Measurements from ENCODE around the gene RAP1GAP. TPM values are rescaled to one million over a fixed set of nuclear protein-coding genes. Genes with fewer than 3 reads are reported as not detected.

The RAP1GAP gene
- total and polyA plus RNA-seq, 4 donors, result 5.6 to 64.7 (median 28.0) TPM

DNA sequence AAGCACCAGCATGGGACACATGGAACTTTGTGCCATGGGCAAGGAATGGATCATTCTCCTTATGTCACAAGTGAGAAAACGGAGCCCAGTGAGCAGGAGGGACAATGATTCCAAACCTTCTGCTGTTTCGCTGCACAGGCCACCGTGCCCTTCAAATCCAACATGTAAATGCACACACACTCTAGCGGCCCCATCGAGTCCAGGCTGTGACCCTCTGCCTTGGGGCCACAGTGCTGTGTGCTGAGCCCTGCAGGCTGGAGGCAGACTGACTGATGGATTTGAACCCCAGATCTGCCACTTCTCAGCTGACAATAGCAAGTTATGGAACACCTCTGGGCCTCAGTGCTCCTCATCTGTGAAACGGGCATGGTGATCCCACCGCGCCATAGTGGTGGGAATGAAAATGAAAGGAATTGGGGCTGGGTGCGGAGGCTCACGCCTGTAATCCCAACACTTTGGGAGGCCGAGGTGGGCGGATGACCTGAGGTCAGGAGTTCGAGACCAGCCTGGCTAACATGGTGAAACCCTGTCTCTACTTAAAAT is 96.4 kb downstream of the RAP1GAP start:
- Histone ChIP-seq H3K4me3 (no peak overlapping the region), H3K36me3 (ENCODE audit: control insufficient read depth in 4 of 4, insufficient read depth in 4 of 4, low read length in 4 of 4) (no peaks in the 10 kb centered on the region), H3K9me3 (ENCODE audit: control insufficient read depth in 4 of 4, insufficient read depth in 3 of 4, low read length in 3 of 4) (peaks cover 0 to 3% (median under 1%) of the 10 kb centered on the region in 4 donors), H3K27me3 (ENCODE audit: control insufficient read depth in 3 of 3, insufficient read depth in 3 of 3, low read length in 2 of 3) (no peaks in the 10 kb centered on the region), H3K4me1 (ENCODE audit: control insufficient read depth in 5 of 5, insufficient read depth in 5 of 5, low read length in 5 of 5) (peaks cover 0 to 10% (median 8%) of the 10 kb centered on the region in 5 donors), H3K27ac (ENCODE audit: low read depth in 1 of 2, low read length in 1 of 2) (no peak overlapping the region), H3K9ac (ENCODE audit: insufficient read depth in 1 of 2, low read length in 2 of 2) (no peak overlapping the region)
- DNase-seq (no peak), ATAC-seq (ENCODE audit: insufficient read depth, low FRiP score) (no peak)
- WGBS, 2 donors, result 90 to 95% methylated on average over 13 of the region's 13 CpGs
- TF ChIP-seq, protein P1, sequence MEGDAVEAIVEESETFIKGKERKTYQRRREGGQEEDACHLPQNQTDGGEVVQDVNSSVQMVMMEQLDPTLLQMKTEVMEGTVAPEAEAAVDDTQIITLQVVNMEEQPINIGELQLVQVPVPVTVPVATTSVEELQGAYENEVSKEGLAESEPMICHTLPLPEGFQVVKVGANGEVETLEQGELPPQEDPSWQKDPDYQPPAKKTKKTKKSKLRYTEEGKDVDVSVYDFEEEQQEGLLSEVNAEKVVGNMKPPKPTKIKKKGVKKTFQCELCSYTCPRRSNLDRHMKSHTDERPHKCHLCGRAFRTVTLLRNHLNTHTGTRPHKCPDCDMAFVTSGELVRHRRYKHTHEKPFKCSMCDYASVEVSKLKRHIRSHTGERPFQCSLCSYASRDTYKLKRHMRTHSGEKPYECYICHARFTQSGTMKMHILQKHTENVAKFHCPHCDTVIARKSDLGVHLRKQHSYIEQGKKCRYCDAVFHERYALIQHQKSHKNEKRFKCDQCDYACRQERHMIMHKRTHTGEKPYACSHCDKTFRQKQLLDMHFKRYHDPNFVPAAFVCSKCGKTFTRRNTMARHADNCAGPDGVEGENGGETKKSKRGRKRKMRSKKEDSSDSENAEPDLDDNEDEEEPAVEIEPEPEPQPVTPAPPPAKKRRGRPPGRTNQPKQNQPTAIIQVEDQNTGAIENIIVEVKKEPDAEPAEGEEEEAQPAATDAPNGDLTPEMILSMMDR (IDR thresholded peaks at IDR 0.05; ENCODE audit: control extremely low read depth, extremely low read depth), result no peak

DNA sequence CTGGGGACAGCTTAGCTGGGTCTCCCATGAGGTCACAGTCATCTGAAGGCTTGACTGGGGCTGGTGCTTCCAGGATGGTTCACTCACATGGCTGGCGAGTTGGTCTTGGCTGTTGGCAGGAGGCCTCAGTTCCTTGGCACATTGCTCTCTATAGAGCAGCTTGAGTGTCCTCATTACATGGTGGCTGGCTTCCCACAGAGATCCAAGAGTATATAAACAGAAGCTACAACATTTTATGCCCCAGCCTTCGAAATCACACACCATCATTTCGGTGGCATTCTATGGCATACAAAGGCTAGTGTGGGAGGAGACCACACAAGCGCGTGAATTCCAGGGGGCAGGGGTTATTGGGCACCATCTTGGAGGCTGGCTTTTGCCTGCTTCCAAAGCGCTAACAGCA is 96.9 kb downstream of the RAP1GAP start:
- Histone ChIP-seq H3K27me3 (ENCODE audit: control insufficient read depth in 3 of 3, insufficient read depth in 3 of 3, low read length in 2 of 3) (no peaks in the 10 kb centered on the region), H3K4me1 (ENCODE audit: control insufficient read depth in 5 of 5, insufficient read depth in 5 of 5, low read length in 5 of 5) (peaks cover 0 to 10% (median 8%) of the 10 kb centered on the region in 5 donors), H3K36me3 (ENCODE audit: control insufficient read depth in 4 of 4, insufficient read depth in 4 of 4, low read length in 4 of 4) (no peaks in the 10 kb centered on the region), H3K9ac (ENCODE audit: insufficient read depth in 1 of 2, low read length in 2 of 2) (no peak overlapping the region), H3K9me3 (ENCODE audit: control insufficient read depth in 4 of 4, insufficient read depth in 3 of 4, low read length in 3 of 4) (peaks cover 0 to 3% (median under 1%) of the 10 kb centered on the region in 4 donors), H3K4me3 (no peak overlapping the region), H3K27ac (ENCODE audit: low read depth in 1 of 2, low read length in 1 of 2) (no peak overlapping the region)
- no peak for DNase-seq
- WGBS, 2 donors, result 95 to 98% methylated on average over 6 of the region's 6 CpGs
- ATAC-seq (ENCODE audit: insufficient read depth, low FRiP score), result no peak
- TF ChIP-seq, protein P1 (IDR thresholded peaks at IDR 0.05; ENCODE audit: control extremely low read depth, extremely low read depth), result no peak

DNA sequence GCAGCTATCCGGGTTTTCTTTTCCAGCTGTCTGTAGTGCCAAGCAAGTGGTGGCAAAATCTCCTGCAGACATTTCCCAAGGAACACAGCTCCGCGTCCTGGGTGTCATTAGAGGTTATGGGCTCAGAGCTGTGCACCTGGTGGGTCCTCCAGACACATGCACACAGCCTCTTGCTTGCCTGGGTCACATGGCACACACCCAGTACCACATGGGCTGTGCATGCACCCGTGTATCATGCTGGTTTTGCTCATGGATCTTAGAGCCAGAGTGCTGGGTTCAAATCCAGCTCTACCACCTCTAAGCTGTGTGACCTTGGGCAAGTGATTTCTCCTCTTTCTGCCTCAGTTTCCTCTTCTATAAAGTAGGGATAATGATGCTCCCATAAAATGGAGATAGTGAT is 98.3 kb downstream of the RAP1GAP start:
- Histone ChIP-seq H3K4me1 (ENCODE audit: control insufficient read depth in 5 of 5, insufficient read depth in 5 of 5, low read length in 5 of 5) (peaks cover 0 to 10% (median 8%) of the 10 kb centered on the region in 5 donors), H3K9ac (ENCODE audit: insufficient read depth in 1 of 2, low read length in 2 of 2) (no peak overlapping the region), H3K36me3 (ENCODE audit: control insufficient read depth in 4 of 4, insufficient read depth in 4 of 4, low read length in 4 of 4) (no peaks in the 10 kb centered on the region), H3K27me3 (ENCODE audit: control insufficient read depth in 3 of 3, insufficient read depth in 3 of 3, low read length in 2 of 3) (no peaks in the 10 kb centered on the region), H3K4me3 (no peak overlapping the region), H3K9me3 (ENCODE audit: control insufficient read depth in 4 of 4, insufficient read depth in 3 of 4, low read length in 3 of 4) (peaks cover 0 to 3% (median under 1%) of the 10 kb centered on the region in 4 donors), H3K27ac (ENCODE audit: low read depth in 1 of 2, low read length in 1 of 2) (no peak overlapping the region)
- TF ChIP-seq, protein P1 (IDR thresholded peaks at IDR 0.05; ENCODE audit: control extremely low read depth, extremely low read depth), result no peak
- ATAC-seq (ENCODE audit: insufficient read depth, low FRiP score) (no peak), DNase-seq (no peak)
- WGBS, 2 donors, result 81 to 94% methylated on average over 4 of the region's 4 CpGs

DNA sequence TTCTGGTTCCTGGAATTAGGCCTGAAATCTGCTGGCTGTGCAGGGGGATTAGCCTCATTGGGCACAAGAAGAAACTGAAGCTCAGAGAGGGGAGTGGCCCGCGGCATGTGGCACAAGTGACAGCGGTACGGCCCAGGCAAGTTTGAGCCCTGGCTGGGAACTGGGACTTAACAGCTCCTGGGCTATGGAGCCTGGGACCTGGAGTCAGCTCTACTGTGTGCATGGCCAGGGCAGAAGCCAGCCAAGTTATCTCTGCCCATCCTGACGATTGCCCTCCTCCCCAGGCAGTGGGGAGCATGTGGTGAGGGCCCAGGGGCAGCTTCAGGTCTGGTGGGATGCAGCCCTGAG is 98.7 kb downstream of the RAP1GAP start:
- DNase-seq, result no peak
- Histone ChIP-seq H3K27ac (ENCODE audit: low read depth in 1 of 2, low read length in 1 of 2) (no peak overlapping the region), H3K9ac (ENCODE audit: insufficient read depth in 1 of 2, low read length in 2 of 2) (no peak overlapping the region), H3K9me3 (ENCODE audit: control insufficient read depth in 4 of 4, insufficient read depth in 3 of 4, low read length in 3 of 4) (peaks cover 0 to 3% (median under 1%) of the 10 kb centered on the region in 4 donors), H3K27me3 (ENCODE audit: control insufficient read depth in 3 of 3, insufficient read depth in 3 of 3, low read length in 2 of 3) (no peaks in the 10 kb centered on the region), H3K4me1 (ENCODE audit: control insufficient read depth in 5 of 5, insufficient read depth in 5 of 5, low read length in 5 of 5) (peaks cover 0 to 10% (median 5%) of the 10 kb centered on the region in 5 donors), H3K36me3 (ENCODE audit: control insufficient read depth in 4 of 4, insufficient read depth in 4 of 4, low read length in 4 of 4) (no peaks in the 10 kb centered on the region), H3K4me3 (no peak overlapping the region)
- WGBS, 2 donors, result 91 to 96% methylated on average over 5 of the region's 5 CpGs
- TF ChIP-seq, protein P1 (IDR thresholded peaks at IDR 0.05; ENCODE audit: control extremely low read depth, extremely low read depth), result no peak
- ATAC-seq (ENCODE audit: insufficient read depth, low FRiP score), result no peak
